Trophoblast cell (in vitro differentiated cells and primary cell): ENCODE data around the gene C7orf25.
A peak's percentile ranks its signal among the peaks of the same experiment; 100 is the strongest.

Experiments used
- DNase-seq, 2 donors: peaks; one replicate each; pipeline ENCODE4 v3.0.0-alpha.2; 2016
- H2AFZ ChIP-seq: 2 replicates; pipeline ENCODE4 v1.6.1; 2013; ENCODE audit warnings: low read length, moderate library complexity, mild to moderate bottlenecking; ENCODE audit not compliant: insufficient read depth, poor library complexity
- H2AK5ac ChIP-seq: 2 replicates; pipeline ENCODE4 v1.6.1; 2013; ENCODE audit warnings: mild to moderate bottlenecking, low read length
- H2BK120ac ChIP-seq: 2 replicates; pipeline ENCODE4 v1.6.1; 2013; ENCODE audit warnings: low read length, mild to moderate bottlenecking, moderate library complexity; ENCODE audit not compliant: insufficient read depth, poor library complexity
- H2BK12ac ChIP-seq: 2 replicates; pipeline ENCODE4 v1.6.1; 2013; ENCODE audit warnings: mild to moderate bottlenecking, low read length, moderate library complexity
- H2BK5ac ChIP-seq: 2 replicates; pipeline ENCODE4 v1.6.1; 2013; ENCODE audit warnings: low read length, low read depth, moderate library complexity, mild to moderate bottlenecking; ENCODE audit not compliant: poor library complexity
- H3K14ac ChIP-seq: 2 replicates; pipeline ENCODE4 v1.6.1; 2013; ENCODE audit warnings: mild to moderate bottlenecking, low read length
- H3K18ac ChIP-seq: 2 replicates; pipeline ENCODE4 v1.6.1; 2013; ENCODE audit warnings: mild to moderate bottlenecking, low read length
- H3K23ac ChIP-seq: 2 replicates; pipeline ENCODE4 v1.6.1; 2013; ENCODE audit warnings: low read length
- H3K27ac ChIP-seq: 2 replicates; pipeline ENCODE4 v1.5.1; 2013; ENCODE audit warnings: low read depth, mild to moderate bottlenecking, inconsistent platforms, low read length, moderate library complexity
- H3K27me3 ChIP-seq: 2 replicates; pipeline ENCODE4 v1.6.1; 2013; ENCODE audit warnings: inconsistent platforms, mild to moderate bottlenecking, low read length, moderate library complexity; ENCODE audit not compliant: insufficient read depth
- H3K36me3 ChIP-seq, 2 experiments: 1 replicate in 1 of 2; 2 replicates in 1 of 2; pipeline ENCODE4 v1.6.1; 2013; ENCODE audit warnings: low read length in 2 of 2, mild to moderate bottlenecking in 2 of 2, moderate library complexity in 1 of 2; ENCODE audit not compliant: insufficient read depth in 2 of 2, control insufficient read depth in 1 of 2
- H3K4ac ChIP-seq: 2 replicates; pipeline ENCODE4 v1.6.1; 2013; ENCODE audit warnings: low read depth, mild to moderate bottlenecking, low read length, moderate library complexity
- H3K4me1 ChIP-seq, 2 experiments: 1 replicate in 1 of 2; 2 replicates in 1 of 2; pipeline ENCODE4 v1.6.1; 2013; ENCODE audit warnings: low read length in 2 of 2, mild to moderate bottlenecking in 2 of 2, moderate library complexity in 1 of 2; ENCODE audit not compliant: insufficient read depth in 2 of 2, control insufficient read depth in 1 of 2
- H3K4me2 ChIP-seq: 2 replicates; pipeline ENCODE4 v1.6.1; 2013; ENCODE audit warnings: inconsistent platforms, mild to moderate bottlenecking, low read length, moderate library complexity
- H3K4me3 ChIP-seq: 2 replicates; pipeline ENCODE4 v1.5.1; 2013; ENCODE audit warnings: mild to moderate bottlenecking, low read depth, low read length, inconsistent platforms
- H3K79me1 ChIP-seq: one replicate; pipeline ENCODE4 v1.6.1; 2013; ENCODE audit warnings: low read length
- H3K79me2 ChIP-seq: 2 replicates; pipeline ENCODE4 v1.6.1; 2013; ENCODE audit warnings: low read length, mild to moderate bottlenecking; ENCODE audit not compliant: control insufficient read depth, insufficient read depth, poor library complexity
- H3K9ac ChIP-seq: 2 replicates; pipeline ENCODE4 v1.6.1; 2013; ENCODE audit warnings: mild to moderate bottlenecking, low read length
- H3K9me3 ChIP-seq: 2 replicates; pipeline ENCODE4 v1.6.1; 2013; ENCODE audit warnings: low read depth, mild to moderate bottlenecking, control low read depth, inconsistent platforms, low read length; ENCODE audit not compliant: insufficient read depth
- H4K12ac ChIP-seq: 2 replicates; pipeline ENCODE4 v1.6.1; 2013; ENCODE audit warnings: low read depth, mild to moderate bottlenecking, low read length, moderate library complexity
- H4K8ac ChIP-seq: 2 replicates; pipeline ENCODE4 v1.6.1; 2013; ENCODE audit warnings: low read depth, mild to moderate bottlenecking, low read length, moderate library complexity
- H4K91ac ChIP-seq: one replicate; pipeline ENCODE4 v1.6.1; 2013; ENCODE audit warnings: low read depth, mild to moderate bottlenecking, low read length, moderate library complexity
- WGBS: extraction: QIAGEN DNeasy Blood & Tissue Kit; methylation state at CpG from one replicate; pipeline ENCODE4 v1.1.7; 2013; ENCODE audit warnings: missing lambda C conversion rate; ENCODE audit not compliant: insufficient read length, insufficient coverage; ENCODE audit errors: extremely low coverage; 5-methylcytosine and 5-hydroxymethylcytosine counted together

Gene C7orf25

GRCh38 chr7:42946627-42946950 lies 34.7 kb upstream of the C7orf25 start:
- DNase-seq, result no peak
- no peak overlapping the region for H2AFZ ChIP-seq
- no peak overlapping the region for H2AK5ac ChIP-seq
- H3K79me1 ChIP-seq, result no peaks in the 10 kb centered on the region
- no peak overlapping the region for H2BK12ac ChIP-seq
- H4K12ac ChIP-seq, result no peak overlapping the region
- no peaks in the 10 kb centered on the region for H3K36me3 ChIP-seq
- no peak overlapping the region for H3K14ac ChIP-seq
- H3K9ac ChIP-seq, result no peak overlapping the region
- no peak overlapping the region for H3K4me3 ChIP-seq
- H3K4me2 ChIP-seq, result no peak overlapping the region
- no peak overlapping the region for H2BK120ac ChIP-seq
- H3K18ac ChIP-seq, result no peak overlapping the region
- H4K8ac ChIP-seq, result no peak overlapping the region
- no peak overlapping the region for H3K27ac ChIP-seq
- H3K4me1 ChIP-seq, result no peaks in the 10 kb centered on the region
- no peak overlapping the region for H3K23ac ChIP-seq
- H4K91ac ChIP-seq, result no peak overlapping the region
- H3K9me3 ChIP-seq, result no peaks in the 10 kb centered on the region
- H2BK5ac ChIP-seq, result no peak overlapping the region
- no CpG with 5 or more reads among the region's 2 CpGs for WGBS
- H3K79me2 ChIP-seq, result no peaks in the 10 kb centered on the region
- H3K27me3 ChIP-seq, result no peaks in the 10 kb centered on the region
- H3K4ac ChIP-seq, result no peak overlapping the region

GRCh38 chr7:42945821-42946626 lies 34.2 kb upstream of the C7orf25 start:
- no peaks in the 10 kb centered on the region for H3K9me3 ChIP-seq

GRCh38 chr7:42940985-42941847 lies 29.3 kb upstream of the C7orf25 start:
- 100% methylated on average over 1 of the region's 13 CpGs for WGBS
- Histone ChIP-seq H3K23ac (no peak overlapping the region), H3K4me1 (no peaks in the 10 kb centered on the region), H3K9ac (peak overlapping the region; percentile 16), H3K4me3 (no peak overlapping the region), H2AFZ (no peak overlapping the region), H3K4me2 (no peak overlapping the region), H3K9me3 (no peaks in the 10 kb centered on the region), H3K27ac (no peak overlapping the region), H2AK5ac (no peak overlapping the region), H3K27me3 (no peaks in the 10 kb centered on the region), H3K36me3 (peaks cover 6% of the 10 kb centered on the region in 2 experiments), H2BK5ac (no peak overlapping the region), H3K14ac (no peak overlapping the region), H4K12ac (no peak overlapping the region), H4K8ac (no peak overlapping the region), H3K18ac (no peak overlapping the region), H2BK120ac (no peak overlapping the region), H2BK12ac (no peak overlapping the region), H3K4ac (no peak overlapping the region), H4K91ac (no peak overlapping the region), H3K79me1 (no peaks in the 10 kb centered on the region), H3K79me2 (no peaks in the 10 kb centered on the region)
- DNase-seq, result peak; percentile 77 to 90

More at GRCh38 chr7:42945821-42946626, 34.2 kb upstream of the C7orf25 start:
- no peak overlapping the region for H2BK120ac ChIP-seq
- H2BK12ac ChIP-seq, result no peak overlapping the region
- WGBS, result no CpG with 5 or more reads among the region's 4 CpGs
- no peak overlapping the region for H3K14ac ChIP-seq
- H4K91ac ChIP-seq, result no peak overlapping the region
- no peak overlapping the region for H3K9ac ChIP-seq
- no peak overlapping the region for H3K4me2 ChIP-seq
- H4K12ac ChIP-seq, result no peak overlapping the region
- H2AK5ac ChIP-seq, result no peak overlapping the region
- H4K8ac ChIP-seq, result no peak overlapping the region
- H3K79me1 ChIP-seq, result no peaks in the 10 kb centered on the region
- no peak overlapping the region for H3K4me3 ChIP-seq
- H2AFZ ChIP-seq, result no peak overlapping the region
- no peaks in the 10 kb centered on the region for H3K36me3 ChIP-seq
- H3K79me2 ChIP-seq, result no peaks in the 10 kb centered on the region
- no peak overlapping the region for H2BK5ac ChIP-seq
- H3K4me1 ChIP-seq, result no peaks in the 10 kb centered on the region
- no peak overlapping the region for H3K23ac ChIP-seq
- H3K18ac ChIP-seq, result no peak overlapping the region
- DNase-seq, result no peak
- no peak overlapping the region for H3K27ac ChIP-seq
- H3K27me3 ChIP-seq, result no peaks in the 10 kb centered on the region
- H3K4ac ChIP-seq, result no peak overlapping the region

- Histone ChIP-seq H3K4me2 (no peak overlapping the region), H3K18ac (no peak overlapping the region), H2AK5ac (no peak overlapping the region), H3K9ac (no peak overlapping the region), H3K4me1 (no peaks in the 10 kb centered on the region), H2BK5ac (no peak overlapping the region), H3K27me3 (no peaks in the 10 kb centered on the region), H3K27ac (no peak overlapping the region), H3K14ac (no peak overlapping the region), H3K4ac (no peak overlapping the region), H3K4me3 (no peak overlapping the region), H4K8ac (no peak overlapping the region), H3K79me1 (no peaks in the 10 kb centered on the region), H4K12ac (no peak overlapping the region), H3K36me3 (peaks cover 6 to 13% of the 10 kb centered on the region in 2 experiments), H3K9me3 (no peaks in the 10 kb centered on the region), H2BK12ac (no peak overlapping the region), H4K91ac (no peak overlapping the region), H2AFZ (no peak overlapping the region), H2BK120ac (no peak overlapping the region), H3K23ac (no peak overlapping the region), H3K79me2 (no peaks in the 10 kb centered on the region)
- no peak for DNase-seq
- no CpG with 5 or more reads among the region's 4 CpGs for WGBS
These were observed 27.8 kb upstream of the C7orf25 start for GRCh38 chr7:42939457-42940240.
